HG02571 (cell line): Measurements from ENCODE around the gene IFNA13.
A peak's percentile ranks its signal among the peaks of the same experiment; 100 is the strongest.
"Not testable (repeated sequence)": the region's sequence is repeated elsewhere in the genome, so short reads cannot be mapped to it uniquely, and the experiment has no call there.

ENCODE experiments used
- ATAC-seq: cut with Tn5 transposase; IDR thresholded peaks from one replicate; pipeline ENCODE4 v1.9.1; 2021; ENCODE audit warnings: mild to moderate bottlenecking, moderate library complexity; ENCODE audit not compliant: unreplicated experiment

IFNA13 gene

DNA sequence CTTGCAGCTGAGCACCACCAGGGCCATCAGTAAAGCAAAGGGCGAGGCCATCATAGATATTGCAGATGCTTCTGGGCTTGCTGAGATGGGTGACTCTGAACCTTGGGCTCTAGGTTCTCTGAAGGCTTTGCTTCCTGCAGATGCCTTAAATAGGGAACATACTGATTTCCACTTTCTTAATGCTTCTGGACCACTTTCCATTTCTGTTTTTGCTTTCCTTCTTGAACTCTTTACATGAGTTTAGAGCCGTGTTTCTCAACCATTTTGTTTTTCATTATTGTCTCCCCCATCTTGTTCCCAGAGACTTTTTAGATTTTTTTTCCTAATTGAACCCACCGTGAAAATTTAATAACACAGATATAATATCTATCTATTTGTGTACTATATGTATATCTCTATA lies at the start of gene IFNA13:
TSS of gene IFNA13 (minus strand) at position 101 of the 400 bp plus-strand sequence. CDS start at position 54, 47 bp downstream.
- ATAC-seq = no peak

DNA sequence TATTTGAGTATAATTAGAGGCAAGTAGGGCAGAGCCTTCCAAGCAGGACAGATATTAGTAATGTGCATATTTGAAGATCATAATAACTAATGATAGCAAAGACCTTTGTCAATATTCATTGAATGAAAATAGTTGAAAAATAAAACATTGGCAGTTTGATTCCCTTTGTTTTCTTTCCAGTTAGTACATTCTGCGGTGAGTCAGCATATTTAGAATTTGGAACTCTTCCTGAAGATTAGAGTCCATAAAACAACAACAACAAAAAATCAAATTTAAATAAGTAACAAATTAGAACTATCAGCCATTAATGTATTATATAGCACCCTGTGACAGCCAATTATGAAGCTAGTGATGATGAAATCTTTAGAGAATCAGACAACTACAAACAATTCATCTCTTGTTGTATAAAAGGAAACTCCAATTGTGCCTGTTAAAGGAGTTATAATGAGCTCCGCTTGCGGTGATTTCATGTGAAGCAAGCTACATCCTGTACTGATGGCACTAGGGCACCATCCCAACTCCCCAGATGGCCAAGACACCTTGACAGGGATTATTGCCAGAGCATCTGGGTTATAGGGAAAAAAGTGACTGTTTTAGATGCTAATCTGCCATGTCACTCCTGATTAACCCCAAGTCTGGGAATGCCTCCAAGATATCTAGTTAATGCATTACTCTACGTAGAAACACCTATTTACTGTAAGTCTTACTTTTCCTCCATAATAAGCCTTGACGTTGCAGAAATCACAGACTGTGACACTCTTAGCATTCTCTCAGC lies 47.8 kb upstream of the IFNA13 start:
- ATAC-seq = no peak

DNA sequence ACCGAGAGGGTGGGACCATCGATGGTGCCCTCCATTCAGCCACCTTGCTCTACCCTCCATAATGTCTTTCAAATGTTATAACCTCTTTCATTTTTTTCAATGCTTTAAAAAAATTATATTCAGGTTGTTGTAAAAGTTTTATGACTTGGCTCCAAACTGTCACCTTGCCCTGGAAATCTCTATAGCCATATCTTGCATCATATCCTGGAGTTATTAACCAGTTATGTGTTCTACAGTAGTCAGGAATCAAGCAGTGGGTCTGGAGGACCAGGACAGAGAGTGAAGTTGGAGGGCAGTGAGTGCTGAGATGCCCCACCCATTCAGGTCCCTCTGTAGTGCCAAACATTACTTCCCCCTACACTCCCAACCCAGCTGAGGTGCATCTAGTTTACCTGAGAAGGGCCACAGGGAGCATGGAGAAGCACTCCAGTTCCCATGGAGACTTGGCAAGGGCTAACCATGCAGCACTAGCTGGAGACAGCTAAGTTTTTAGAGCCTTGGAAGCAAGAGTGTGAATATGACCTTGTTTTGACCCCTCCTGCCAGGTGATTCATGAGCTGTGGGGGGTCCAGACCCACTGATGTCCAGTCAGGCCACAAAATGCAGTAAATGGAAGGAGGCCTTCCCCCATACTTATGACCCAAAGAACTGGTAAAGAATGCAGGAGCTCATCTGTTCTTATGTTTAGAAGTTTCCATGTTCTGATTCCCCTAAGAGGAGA lies 46.5 kb upstream of the IFNA13 start:
- ATAC-seq = no peak

DNA sequence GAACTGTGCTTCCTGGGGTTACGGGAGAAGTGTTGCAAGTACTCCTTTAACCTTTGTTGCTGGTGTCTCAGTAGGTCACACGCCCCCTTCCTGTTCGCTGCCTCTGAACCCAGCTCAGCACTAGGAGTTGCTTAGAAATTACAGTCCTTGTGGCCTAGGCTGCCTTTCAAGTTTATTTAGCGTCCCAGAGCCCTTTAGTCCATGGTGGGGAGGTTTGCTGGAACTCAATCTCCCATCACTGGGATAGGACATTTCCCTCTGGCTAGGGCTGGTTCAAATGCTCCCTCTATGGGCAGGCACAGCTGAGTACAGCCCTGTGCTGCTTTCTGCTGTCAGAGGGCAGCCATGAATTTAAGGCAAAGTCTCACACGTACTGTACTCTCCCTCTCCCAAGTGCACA lies 45.8 kb upstream of the IFNA13 start:
- no peak for ATAC-seq

DNA sequence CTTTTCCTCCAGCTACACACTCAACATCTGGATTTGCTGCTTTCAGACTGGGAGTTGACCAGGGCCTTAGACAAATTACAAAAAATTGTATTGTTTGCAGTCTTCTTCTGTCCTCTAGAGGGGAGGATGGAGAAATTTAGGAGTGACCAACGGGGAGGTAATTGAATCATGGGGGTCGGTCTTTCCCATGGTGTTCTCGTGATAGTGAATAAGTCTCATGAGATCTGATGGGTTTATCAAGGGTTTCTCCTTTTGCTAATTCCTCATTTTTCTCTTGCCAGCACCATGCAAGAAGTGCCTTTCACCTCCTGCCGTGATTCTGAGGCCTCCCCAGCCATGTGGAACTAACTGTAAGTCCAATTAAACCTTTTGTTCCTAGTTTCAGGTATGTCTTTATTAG lies 45.3 kb upstream of the IFNA13 start:
- no peak for ATAC-seq

DNA sequence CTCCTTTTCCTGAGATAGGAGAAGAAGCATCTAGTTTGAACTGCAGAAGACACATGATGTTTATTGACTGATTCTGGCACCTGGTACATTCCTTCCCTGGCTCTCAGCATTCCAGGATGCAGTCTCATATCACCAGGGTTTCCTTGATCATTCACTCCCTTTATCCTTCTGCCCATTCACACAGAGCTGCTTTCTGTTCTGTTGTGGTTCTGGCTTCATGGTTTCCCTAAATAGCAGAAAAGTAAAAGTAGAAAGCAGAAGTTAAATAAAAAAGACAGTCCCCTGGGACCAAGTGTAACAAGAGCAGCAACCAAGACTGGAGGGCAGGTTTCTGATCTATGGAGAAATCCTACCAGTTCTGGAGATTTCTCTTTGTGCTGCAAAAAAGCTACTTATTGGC lies 44.2 kb upstream of the IFNA13 start:
- ATAC-seq = no peak

DNA sequence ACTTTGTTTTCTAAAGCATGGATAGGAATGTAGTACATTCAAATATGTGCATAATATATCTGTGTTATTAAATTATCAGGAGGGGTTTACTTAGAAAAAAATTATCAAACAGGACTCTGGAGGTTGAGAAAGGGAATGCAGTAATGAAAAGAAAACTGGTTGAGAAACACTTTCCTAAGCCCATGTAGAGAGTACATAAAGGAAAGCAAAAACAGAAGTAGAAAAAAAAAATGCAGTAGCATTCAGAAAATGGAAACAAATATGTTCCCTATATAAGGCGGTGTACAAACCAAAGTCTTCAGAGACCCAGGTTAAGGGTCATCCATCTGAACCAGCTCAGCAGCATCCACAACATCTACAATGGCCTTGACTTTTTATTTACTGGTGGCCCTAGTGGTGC lies 41.0 kb upstream of the IFNA13 start, which contains the start of gene IFNA8:
TSS of gene IFNA8 (plus strand) at position 301 of the 400 bp plus-strand sequence. CDS start at position 361, 60 bp downstream.
- ATAC-seq = no peak

DNA sequence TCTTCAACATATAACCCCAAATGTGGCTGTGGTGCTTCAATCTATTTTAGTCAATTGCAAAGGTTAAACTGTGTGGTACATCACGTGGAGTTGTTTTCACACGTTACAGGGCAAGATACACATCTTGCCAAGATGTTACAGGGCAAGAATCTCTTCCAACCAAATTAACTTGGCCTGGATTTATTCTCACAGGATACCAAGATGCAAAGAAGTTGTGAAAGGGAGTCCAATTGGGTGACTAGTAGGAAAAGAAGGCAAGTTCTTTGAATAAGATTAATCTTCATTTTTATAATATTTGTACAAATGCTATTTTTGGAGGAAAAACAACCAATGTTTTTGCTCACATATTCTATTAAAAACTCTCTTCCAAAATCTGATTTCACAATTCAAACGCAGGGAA lies 36.3 kb upstream of the IFNA13 start:
- ATAC-seq = no peak

DNA sequence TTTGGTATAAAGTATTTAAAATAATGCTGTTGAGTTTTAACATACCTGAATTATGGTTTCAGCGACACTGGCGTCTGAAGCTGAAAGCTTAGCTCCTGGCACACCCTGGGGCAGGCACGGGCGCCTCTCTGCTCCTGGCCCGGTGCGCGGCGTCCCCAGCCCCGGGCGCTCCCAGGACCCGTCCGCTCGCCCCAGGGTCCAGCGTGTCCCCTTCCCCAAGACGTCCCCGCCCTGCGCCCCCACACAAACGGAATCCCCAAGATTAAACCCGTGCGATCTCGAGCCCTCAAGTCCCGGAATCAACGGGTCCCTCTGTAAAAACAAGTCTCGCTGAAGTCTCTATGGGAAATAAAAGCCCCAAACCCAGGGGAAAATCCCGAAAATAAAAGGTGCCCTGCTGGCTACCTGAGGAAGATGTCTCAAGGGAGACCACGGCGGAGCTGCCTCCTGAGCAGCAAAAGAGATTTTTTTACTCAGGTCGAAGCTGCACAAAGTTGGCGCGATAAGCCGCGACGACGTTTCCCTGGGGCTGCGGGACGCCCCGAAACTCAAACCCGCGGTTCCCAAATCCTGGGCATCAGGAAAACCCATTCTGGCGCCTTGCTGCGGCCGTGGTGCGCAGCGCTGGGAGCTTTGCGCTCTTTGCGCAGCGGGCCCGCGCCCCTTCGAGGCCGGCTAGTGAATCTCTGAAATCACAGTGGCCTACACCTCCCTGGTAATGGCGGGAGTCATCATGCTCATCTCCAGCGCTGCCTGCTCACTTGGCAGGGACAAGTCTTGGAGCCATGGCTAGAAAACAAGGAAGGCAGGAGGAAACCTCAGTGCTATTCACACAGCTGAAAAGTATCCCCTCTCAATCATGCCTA lies 34.8 kb upstream of the IFNA13 start:
- ATAC-seq = no peak

DNA sequence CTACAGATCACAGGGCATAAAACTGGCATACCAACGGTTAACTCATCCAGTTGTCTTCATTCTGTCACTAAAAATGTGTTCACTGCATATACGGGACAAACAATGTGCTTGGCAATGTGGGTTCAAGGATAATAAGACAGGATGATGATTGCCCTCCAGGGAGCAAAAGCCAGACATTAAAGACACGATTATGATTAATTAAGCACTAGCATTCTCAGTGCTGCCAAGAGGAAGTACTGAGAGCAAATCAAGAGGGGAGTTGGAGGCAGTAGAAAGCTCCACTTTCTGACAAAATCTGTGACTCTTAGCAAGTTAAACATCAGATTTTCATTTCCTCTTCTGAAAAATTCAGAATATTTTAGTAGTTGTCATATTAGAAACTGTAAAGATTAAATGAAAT lies 32.1 kb upstream of the IFNA13 start:
- no peak for ATAC-seq

DNA sequence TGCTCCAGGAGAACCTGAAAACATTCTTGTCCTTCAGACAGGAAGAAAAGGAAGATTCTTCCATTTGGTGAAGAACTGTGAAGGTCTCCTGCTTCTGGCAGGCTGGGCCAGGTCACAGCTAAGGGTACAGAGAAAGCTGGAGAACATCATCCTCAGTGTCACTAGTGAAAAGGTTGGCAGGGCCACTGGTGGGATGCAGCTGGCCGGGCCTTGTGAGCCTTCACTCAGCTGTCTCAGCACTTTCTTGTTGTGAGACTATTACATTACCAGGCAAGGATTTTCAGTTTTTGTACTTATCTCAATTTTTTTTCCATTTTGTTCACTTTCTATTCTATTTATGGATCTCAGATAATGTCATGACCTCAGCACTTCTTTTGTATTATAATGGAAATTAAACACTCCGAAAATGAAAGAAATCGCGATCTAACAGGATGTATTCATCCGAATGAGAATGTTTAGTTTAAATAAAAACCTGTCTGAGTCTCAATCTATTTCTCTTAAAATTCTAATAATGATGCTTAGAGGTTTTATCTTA lies 31.2 kb upstream of the IFNA13 start:
- ATAC-seq = no peak

DNA sequence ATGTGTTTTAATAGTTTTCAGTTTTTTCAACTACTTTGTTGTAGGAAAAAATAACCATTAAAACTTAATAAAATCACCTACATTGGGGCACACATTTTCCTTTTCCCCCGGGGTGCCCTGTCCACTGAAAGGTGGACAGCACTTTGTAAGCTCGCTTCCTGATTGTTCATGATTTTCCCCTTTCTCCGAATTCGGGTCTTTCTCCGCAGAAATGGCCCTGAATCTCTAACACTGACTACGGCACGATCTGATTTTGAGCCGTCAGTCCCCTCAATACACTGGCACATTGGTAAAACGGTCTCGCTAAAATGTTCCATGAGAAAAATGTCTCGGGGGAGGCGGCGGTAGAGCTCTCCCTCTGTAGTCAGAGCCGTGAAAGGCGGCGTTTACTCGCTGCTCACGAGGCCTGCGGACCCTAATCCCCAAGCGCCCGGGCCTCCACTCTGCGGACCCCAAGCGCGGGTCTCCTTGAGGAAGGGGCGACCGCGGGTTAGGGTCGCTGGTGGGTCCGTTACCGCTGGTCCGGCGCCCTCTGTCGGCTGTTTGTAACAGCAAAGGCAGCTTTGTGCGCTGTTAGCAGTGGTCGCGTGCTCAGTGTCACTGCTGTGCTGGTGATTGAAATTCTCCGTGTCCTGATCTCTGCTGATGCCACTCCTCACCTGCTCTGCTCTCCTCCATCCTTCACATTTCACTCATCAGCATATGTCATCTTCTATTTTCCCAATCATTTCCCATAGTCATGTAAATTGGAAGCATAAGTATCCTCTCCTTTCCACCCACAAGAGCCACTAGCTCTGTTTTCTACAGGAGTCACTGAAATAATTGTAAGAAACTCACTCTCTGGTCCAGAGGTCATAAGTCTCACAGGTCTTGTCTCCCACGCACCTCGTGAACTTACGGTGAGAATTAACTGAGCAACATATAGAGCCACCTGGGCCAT lies 28.2 kb upstream of the IFNA13 start:
- ATAC-seq = no peak

DNA sequence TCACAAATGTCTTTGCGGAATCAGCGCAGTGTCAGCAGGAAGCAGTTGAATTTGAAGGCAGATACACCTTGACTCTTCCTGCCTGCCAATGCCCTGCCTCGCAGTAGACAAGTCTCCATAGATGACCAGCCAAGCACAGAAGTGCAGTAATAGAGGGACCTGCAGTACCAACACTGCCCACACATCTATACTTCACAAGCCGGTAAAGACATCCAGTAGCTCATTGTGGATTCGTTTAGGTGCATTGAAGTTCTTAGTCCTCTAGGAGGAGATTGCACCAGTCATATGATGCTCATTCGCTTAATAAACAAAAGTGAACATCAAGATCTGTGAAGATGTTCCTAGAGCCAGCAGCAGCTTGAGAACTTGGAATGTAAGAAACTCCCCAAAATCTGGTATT lies 24.4 kb upstream of the IFNA13 start:
- peak; percentile 65 for ATAC-seq

DNA sequence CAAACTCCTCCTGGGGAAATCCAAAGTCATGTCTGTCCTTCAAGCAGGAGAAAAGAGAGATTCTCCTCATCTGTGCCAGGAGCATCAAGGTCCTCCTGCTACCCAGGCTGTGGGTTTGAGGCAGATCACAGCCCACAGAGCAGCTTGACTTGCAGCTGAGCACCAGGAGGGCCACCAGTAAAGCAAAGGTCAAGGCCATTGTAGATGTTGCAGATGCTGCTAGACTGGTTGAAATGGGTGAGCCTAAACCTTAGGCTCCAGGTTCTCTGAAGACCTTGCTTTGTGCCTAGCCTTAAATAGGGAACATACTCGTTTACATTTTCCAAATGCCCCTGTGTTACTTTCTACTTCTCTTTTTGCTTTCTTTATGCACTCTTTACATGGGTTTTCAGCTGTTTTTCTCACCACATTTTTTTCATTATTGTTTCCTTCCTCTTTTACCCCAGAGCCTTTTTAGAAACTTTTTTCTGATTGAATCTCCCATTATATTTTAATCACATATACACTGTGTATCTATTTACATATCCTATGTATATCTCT lies 17.3 kb upstream of the IFNA13 start, which contains the start of gene IFNA2:
TSS of gene IFNA2 (minus strand) at position 268 of the 540 bp plus-strand sequence. CDS start at position 199, 69 bp downstream.
- ATAC-seq = no peak

DNA sequence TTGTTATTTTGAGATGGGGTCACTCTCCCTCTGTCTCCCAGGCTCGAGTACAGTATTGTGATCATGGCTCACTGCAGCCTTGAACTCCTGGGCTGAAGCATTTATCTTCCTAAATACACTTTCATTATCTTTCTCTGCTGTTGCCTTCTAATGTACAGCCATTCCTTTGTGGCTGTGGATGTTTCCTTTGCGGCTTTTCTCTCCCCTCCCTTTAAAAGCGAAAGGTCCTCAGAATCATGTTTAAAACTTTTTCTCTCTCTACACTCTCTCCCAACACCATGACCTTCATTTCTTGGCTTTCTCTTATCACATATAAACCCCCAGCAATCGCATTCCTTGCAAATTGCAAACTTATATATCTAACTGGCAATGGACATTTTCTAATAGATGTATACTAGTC lies 15.8 kb upstream of the IFNA13 start:
- ATAC-seq = no peak

DNA sequence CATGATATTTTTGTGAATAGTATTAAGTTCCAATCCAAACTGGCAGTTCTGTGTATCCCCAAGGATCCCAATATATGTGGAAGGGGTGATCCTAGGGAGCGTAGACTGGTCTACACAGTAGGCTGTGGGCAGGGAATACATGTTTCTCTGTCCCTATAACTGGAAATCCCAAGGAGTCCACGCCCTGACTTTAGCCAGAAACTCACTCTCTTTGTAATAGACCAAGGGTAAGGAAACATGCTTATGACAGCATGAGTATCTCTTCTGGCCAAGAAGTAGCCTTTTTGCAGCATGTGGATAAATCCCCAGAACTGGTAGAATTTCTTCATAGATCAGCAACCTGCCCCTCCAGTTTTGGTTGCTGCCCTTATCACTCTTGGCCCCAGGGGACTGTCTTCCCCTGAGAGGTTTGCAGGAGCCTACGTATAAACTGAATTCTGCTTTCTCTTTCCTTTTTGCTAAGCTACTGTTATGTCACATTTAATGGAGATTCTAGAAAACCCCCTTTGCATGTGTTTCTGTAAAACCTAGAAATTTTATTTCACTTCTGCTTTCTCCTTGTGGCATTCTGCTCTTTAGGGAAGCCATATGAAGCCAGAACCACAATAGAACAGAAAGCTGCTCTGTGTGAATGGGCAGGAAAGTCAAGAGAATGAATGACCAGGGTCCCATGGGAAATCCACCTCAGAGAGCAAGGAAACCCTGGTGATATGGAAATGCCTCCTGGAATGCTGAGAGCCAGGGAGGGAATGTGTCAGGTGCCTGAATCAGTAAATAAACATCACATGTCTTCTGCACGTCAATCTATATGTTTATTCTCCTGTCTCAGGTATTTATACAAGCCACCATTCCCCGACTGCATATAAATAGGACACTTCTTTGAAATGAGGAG lies 13.8 kb upstream of the IFNA13 start:
- ATAC-seq = peak; percentile 99

DNA sequence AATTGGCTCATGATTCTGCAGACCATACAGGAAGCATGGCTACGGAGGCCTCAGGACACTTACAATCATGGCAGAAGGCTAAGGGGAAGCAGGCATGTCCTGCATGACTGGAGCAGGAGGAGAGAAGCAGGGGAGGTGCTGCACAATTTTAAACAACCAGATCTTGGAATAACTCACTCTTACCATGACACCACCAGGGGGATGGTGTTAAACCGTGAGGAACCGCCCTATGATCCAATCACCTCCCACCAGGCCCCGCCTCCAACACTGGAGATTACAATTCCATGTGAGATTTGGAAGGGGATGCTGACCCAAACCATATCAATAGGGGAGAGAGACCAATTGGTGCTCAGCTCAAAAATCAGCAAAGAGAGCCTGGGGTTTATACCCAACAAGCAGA lies 3.6 kb upstream of the IFNA13 start:
- ATAC-seq = not testable (repeated sequence)

DNA sequence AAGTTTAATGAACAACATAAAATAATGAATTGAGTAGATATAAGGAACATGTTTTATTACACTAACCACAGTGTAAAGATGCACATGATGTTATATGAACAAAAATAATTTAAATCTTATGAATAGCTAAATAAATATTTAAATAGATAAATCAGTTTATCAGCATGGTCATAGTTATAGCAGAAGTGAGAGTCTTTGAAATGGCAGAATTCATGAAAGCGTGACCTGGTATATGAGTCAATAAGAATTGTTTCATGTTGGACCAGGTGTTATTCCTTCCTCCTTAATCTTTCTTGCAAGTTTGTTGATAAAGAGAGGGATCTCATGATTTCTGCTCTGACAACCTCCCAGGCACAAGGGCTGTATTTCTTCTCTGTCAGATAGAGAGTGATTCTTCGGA lies 688 bp downstream of the IFNA13 start:
- not testable (repeated sequence) for ATAC-seq

DNA sequence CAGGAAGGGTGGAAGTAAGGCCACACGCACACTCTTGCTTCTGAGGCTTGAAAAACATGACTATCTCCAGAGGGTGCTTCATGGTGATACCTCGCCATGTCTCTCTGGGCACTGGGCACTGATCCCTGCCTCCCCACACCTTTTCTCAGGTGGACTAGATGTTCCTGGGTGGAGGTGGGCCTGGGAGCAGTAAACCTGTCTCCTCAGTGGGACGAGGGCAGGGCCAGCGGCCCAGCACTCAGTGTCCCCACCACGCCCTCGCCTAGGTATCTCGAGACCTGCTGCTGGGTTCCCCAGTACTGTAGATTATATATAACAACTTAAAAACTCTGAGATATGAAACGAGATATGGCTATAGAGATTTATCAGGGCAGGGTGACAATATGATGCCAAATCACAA lies 5.6 kb downstream of the IFNA13 start:
- no peak for ATAC-seq
